Calu3 (cell line): ENCODE data around the gene MGST3. TPM values are rescaled to one million over a fixed set of nuclear protein-coding genes. Genes with fewer than 3 reads are reported as not detected.
A peak's percentile ranks its signal among the peaks of the same experiment; 100 is the strongest.
"Not testable (repeated sequence)": the region's sequence is repeated elsewhere in the genome, so short reads cannot be mapped to it uniquely, and the experiment has no call there.

Experiments used
- BruUV-seq: library from RNA; stranded (reverse); fragments of 400-500 nt; replicated peaks from 2 replicates; lab custom pipeline; 2021; lab: Mats Ljungman, UMichigan
- CTCF ChIA-PET: fragments of 300-600 bp; sonication (Branson Sonifier 250); formaldehyde crosslinking; loops from one replicate; lab custom pipeline; 2022; ENCODE audit warnings: antibody characterized with exemption; lab: Charles Lee
- DNase-seq: peaks from one replicate; pipeline ENCODE4 v3.0.0; 2022
- H3K27ac Mint-ChIP-seq: one replicate; pipeline ENCODE4 v1.8.0; 2022; ENCODE audit warnings: mixed read lengths; ENCODE audit not compliant: unreplicated experiment
- H3K27me3 Mint-ChIP-seq: one replicate; pipeline ENCODE4 v1.8.0; 2022; ENCODE audit warnings: mixed read lengths; ENCODE audit not compliant: unreplicated experiment
- H3K36me3 Mint-ChIP-seq: one replicate; pipeline ENCODE4 v1.8.0; 2022; ENCODE audit warnings: mild to moderate bottlenecking, moderate library complexity, mixed read lengths; ENCODE audit not compliant: insufficient read depth, unreplicated experiment
- H3K4me1 Mint-ChIP-seq: one replicate; pipeline ENCODE4 v1.8.0; 2022; ENCODE audit warnings: mild to moderate bottlenecking, low read depth, mixed read lengths; ENCODE audit not compliant: unreplicated experiment
- H3K4me3 Mint-ChIP-seq: one replicate; pipeline ENCODE4 v1.8.0; 2022; ENCODE audit warnings: mild to moderate bottlenecking, low read depth, moderate library complexity, mixed read lengths; ENCODE audit not compliant: unreplicated experiment
- H3K9me3 Mint-ChIP-seq: one replicate; pipeline ENCODE4 v1.8.0; 2022; ENCODE audit warnings: low read depth, mixed read lengths; ENCODE audit not compliant: unreplicated experiment
- intact Hi-C: fragments of 100-400 bp; cut with micrococcal nuclease; formaldehyde crosslinking; loops from one replicate; pipeline ENCODE4 v1.10.0; 2022; ENCODE audit not compliant: unreplicated experiment
- total RNA-seq: library from RNA; stranded (reverse); gene quantifications from 2 replicates; pipeline ENCODE4 v1.2.3, GENCODE V29; 2022
- TF ChIP-seq, protein P1 (sequence below): fragments of 200-600 bp; IDR thresholded peaks from one replicate; pipeline ENCODE4 v1.8.0; 2022; ENCODE audit warnings: antibody characterized with exemption; ENCODE audit not compliant: unreplicated experiment

The MGST3 gene
- total RNA-seq, 1 experiment from 2014 or later: 136 TPM

DNA sequence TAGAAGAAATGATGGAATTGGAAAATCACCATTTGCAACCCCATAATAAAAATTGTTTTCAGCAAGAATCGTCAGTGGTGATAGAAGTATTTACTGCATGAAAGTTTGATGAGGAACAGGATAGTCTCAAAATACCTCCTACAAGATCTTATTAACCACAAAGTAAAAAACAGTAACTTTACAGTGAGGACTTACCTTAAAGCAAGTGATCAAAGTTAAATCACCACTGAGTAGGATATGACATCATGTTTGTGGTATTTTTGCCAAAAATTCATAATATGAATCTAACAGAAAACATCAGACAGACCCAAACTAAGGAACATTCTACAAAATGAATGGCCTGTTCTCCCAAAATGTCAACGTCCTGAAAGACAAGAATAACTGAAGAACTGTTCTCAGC lies 47.5 kb downstream of the MGST3 start:
- no peaks in the 10 kb centered on the region for H3K27me3 Mint-ChIP-seq
- no peak for DNase-seq
- intact Hi-C loops: loop anchor here (5.0 kb wide), 1 partner anchor 76 kb away; no protein-coding TSS in a partner anchor
- H3K4me3 Mint-ChIP-seq: no peak overlapping the region
- CTCF ChIA-PET: interaction anchor here (1.2 kb wide), 1 partner anchor 79 kb away, joined by 3 read pairs; no protein-coding TSS in a partner anchor
- no TSS peak for BruUV-seq
- peaks cover 11% of the 10 kb centered on the region for H3K36me3 Mint-ChIP-seq
- no peaks in the 10 kb centered on the region for H3K9me3 Mint-ChIP-seq
- no peaks in the 10 kb centered on the region for H3K4me1 Mint-ChIP-seq
- TF ChIP-seq, protein P1, sequence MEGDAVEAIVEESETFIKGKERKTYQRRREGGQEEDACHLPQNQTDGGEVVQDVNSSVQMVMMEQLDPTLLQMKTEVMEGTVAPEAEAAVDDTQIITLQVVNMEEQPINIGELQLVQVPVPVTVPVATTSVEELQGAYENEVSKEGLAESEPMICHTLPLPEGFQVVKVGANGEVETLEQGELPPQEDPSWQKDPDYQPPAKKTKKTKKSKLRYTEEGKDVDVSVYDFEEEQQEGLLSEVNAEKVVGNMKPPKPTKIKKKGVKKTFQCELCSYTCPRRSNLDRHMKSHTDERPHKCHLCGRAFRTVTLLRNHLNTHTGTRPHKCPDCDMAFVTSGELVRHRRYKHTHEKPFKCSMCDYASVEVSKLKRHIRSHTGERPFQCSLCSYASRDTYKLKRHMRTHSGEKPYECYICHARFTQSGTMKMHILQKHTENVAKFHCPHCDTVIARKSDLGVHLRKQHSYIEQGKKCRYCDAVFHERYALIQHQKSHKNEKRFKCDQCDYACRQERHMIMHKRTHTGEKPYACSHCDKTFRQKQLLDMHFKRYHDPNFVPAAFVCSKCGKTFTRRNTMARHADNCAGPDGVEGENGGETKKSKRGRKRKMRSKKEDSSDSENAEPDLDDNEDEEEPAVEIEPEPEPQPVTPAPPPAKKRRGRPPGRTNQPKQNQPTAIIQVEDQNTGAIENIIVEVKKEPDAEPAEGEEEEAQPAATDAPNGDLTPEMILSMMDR: no peak
- no peak overlapping the region for H3K27ac Mint-ChIP-seq

DNA sequence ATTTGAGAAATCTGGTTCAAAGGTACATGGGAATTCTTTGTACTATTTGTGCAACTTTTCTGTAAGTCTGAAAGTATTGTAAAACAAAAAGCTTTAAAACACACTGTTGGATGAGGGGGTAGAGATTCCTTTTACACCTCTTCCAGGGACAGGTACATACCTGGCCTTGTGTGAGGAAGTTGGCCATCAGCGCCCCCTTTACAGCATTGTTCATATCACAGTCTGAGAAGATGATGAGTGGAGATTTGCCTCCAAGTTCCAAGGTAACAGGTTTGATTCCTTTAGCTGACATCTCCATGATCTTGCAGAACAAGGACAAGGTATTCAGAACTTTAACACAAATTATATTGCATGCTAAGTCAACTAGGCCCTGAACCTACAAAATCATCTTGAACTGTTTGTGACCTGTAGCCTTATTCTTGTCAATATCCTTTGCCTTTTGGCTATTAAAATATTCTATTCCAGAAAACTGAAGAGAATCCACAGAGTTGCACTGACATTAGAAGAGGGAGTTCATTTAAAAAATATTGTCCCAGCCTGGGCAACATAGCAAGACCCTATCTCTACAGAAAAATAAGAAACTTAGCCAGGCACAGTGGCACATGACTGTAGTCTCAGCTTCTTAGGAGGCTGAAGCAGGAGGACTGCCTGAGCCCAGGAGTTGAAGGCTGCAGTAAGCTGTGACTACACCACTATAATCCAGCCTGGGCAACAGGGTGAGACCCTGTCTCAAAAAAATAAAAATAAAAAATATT lies 48.4 kb downstream of the MGST3 start:
- intact Hi-C loops: loop anchor here (5.0 kb wide), 1 partner anchor 77 kb away; no protein-coding TSS in a partner anchor
- CTCF ChIA-PET: no interaction called here
- no peaks in the 10 kb centered on the region for H3K27me3 Mint-ChIP-seq
- BruUV-seq: no TSS peak
- no peak overlapping the region for H3K4me3 Mint-ChIP-seq
- H3K36me3 Mint-ChIP-seq: peaks cover 11% of the 10 kb centered on the region
- DNase-seq: no peak
- H3K4me1 Mint-ChIP-seq: no peaks in the 10 kb centered on the region
- no peaks in the 10 kb centered on the region for H3K9me3 Mint-ChIP-seq
- H3K27ac Mint-ChIP-seq: no peak overlapping the region
- TF ChIP-seq, protein P1: no peak

DNA sequence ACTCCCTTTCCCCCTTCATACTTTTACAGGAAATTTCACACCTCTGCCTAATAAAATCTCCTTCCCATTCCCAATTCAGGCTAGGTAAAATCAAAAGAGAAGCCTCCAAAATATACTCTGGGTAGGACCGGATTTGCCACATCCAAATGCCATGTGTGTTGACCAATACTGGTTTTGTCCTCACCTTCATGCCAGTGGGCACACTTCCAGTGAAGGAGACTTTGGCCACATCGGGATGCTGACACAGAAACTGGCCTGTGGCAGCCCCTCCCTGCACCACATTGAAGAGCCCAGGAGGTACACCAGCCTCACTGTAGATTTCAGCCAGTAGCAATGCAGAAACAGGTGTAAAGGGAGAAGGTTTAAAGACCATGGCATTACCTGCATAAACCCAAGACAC lies 49.3 kb downstream of the MGST3 start:
- Mint-ChIP-seq H3K4me1 (no peaks in the 10 kb centered on the region), H3K27me3 (no peaks in the 10 kb centered on the region), H3K9me3 (no peaks in the 10 kb centered on the region), H3K36me3 (peaks cover 11% of the 10 kb centered on the region), H3K4me3 (no peak overlapping the region), H3K27ac (peak overlapping the region; percentile 43)
- no TSS peak for BruUV-seq
- DNase-seq: no peak
- CTCF ChIA-PET: no interaction called here
- TF ChIP-seq, protein P1: no peak
- intact Hi-C loops: no loop called here

DNA sequence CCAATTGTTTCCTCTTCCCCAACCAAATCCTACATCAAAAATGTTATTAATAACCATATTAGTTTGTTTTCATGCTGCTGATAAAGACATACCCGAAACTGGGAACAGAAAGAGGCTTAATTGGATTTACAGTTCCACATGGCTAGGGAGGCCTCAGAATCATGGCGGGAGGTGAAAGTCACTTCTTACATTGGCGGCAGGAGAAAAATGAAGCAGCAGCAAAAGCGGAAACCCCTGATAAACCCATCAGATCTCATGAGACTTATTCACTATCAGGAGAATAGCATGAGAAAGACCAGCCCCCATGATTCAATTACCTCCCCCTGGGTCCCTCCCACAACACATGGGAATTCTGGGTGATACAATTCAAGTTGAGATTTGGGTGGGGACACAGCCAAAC lies 49.7 kb downstream of the MGST3 start:
- H3K4me1 Mint-ChIP-seq, BruUV-seq, DNase-seq, CTCF ChIA-PET, H3K27ac Mint-ChIP-seq, H3K4me3 Mint-ChIP-seq, H3K9me3 Mint-ChIP-seq, intact Hi-C loops, H3K27me3 Mint-ChIP-seq: not testable (repeated sequence)
- peaks cover 11% of the 10 kb centered on the region for H3K36me3 Mint-ChIP-seq
